Measurements from ENCODE around the gene TAF9. TPM values are rescaled to one million over a fixed set of nuclear protein-coding genes. Genes with fewer than 3 reads are reported as not detected.

TAF9 gene, protein sequence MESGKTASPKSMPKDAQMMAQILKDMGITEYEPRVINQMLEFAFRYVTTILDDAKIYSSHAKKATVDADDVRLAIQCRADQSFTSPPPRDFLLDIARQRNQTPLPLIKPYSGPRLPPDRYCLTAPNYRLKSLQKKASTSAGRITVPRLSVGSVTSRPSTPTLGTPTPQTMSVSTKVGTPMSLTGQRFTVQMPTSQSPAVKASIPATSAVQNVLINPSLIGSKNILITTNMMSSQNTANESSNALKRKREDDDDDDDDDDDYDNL
- total RNA-seq (2016; rRNA removed; fragmentation: Illumina TruSeq; extraction: Trizol) = 113 and 158 TPM in 2 replicates
- total RNA-seq (2016; cell fraction: cytosol; rRNA removed; fragmentation: Illumina TruSeq; extraction: Trizol; ENCODE audit: low read depth) = 89.1 and 123 TPM in 2 replicates
- total RNA-seq (2016; cell fraction: insoluble cytoplasmic fraction; rRNA removed; fragmentation: Illumina TruSeq; extraction: Trizol) = 117 and 158 TPM in 2 replicates
- total RNA-seq (2016; cell fraction: membrane; rRNA removed; fragmentation: Illumina TruSeq; extraction: Trizol) = 138 and 162 TPM in 2 replicates
- 53.5 and 61.0 TPM in 2 replicates for total RNA-seq (2016; cell fraction: nucleus; rRNA removed; fragmentation: Illumina TruSeq; extraction: Trizol)
- 163 and 218 TPM in 2 replicates for polyA plus RNA-seq (2011; rRNA removed)
- 120 and 161 TPM in 2 replicates for polyA plus RNA-seq (2011; cell fraction: cytosol; rRNA removed)
- polyA plus RNA-seq (2011; cell fraction: nucleus; rRNA removed) = 61.6 and 88.4 TPM in 2 replicates
- 126 and 134 TPM in 2 replicates for polyA plus RNA-seq (2012)
- 140 and 201 TPM in 2 replicates for polyA plus RNA-seq (2016; cell fraction: cytosol; fragmentation: Illumina TruSeq; extraction: Trizol; ENCODE audit: low read depth)
- polyA plus RNA-seq (2016; cell fraction: insoluble cytoplasmic fraction; fragmentation: Illumina TruSeq; extraction: Trizol; ENCODE audit: low read depth) = 215 and 221 TPM in 2 replicates
- polyA plus RNA-seq (2016; cell fraction: membrane; fragmentation: Illumina TruSeq; extraction: Trizol; ENCODE audit: low read depth) = 169 and 209 TPM in 2 replicates
- polyA plus RNA-seq (2016; cell fraction: nucleus; fragmentation: Illumina TruSeq; extraction: Trizol; ENCODE audit: insufficient read depth, low read depth) = 106 and 107 TPM in 2 replicates
- 35.6 and 91.9 TPM in 2 replicates for polyA minus RNA-seq (2011; rRNA and poly(A)+ RNA removed; ENCODE audit: low replicate concordance)
- 50.7 and 61.5 TPM in 2 replicates for polyA minus RNA-seq (2011; cell fraction: cytosol; rRNA and poly(A)+ RNA removed)
- polyA minus RNA-seq (2011; cell fraction: nucleus; rRNA and poly(A)+ RNA removed) = 67.7 and 76.2 TPM in 2 replicates
- Bru-seq, nascent RNA = percentile 98 among the genes with signal in this experiment
- percentile 100 among the genes with signal in this experiment for BruChase-seq, experiment 1, labeled RNA remaining after a 6-hour chase
- percentile 99 among the genes with signal in this experiment for BruChase-seq, experiment 2, labeled RNA remaining after a 2-hour chase
- long read RNA-seq, experiment 1, transcript TAF9-205 (2 exons, 1,331 nt) = minor isoform, 13 of 216 reads
- long read RNA-seq, experiment 1, transcript TAF9-202 (3 exons, 1,461 nt) = minor isoform, 5 of 216 reads
- long read RNA-seq, experiment 1, transcript TAF9-201 (3 exons, 1,283 nt) = major isoform, 187 of 216 reads
- long read RNA-seq, experiment 1, partial matches to known transcripts = 4 of 216 reads
- long read RNA-seq, experiment 1, other reads (novel, unspliced or antisense) = 3 of 216 reads
- long read RNA-seq, experiment 2, transcript TAF9-206 (3 exons, 1,057 nt) = minor isoform, 6 of 247 reads
- long read RNA-seq, experiment 2, transcript TAF9-202 (3 exons, 1,461 nt) = minor isoform, 5 of 247 reads
- long read RNA-seq, experiment 2, transcript TAF9-201 (3 exons, 1,283 nt) = major isoform, 150 of 247 reads
- long read RNA-seq, experiment 2, transcript TAF9-205 (2 exons, 1,331 nt) = minor isoform, 60 of 247 reads
- long read RNA-seq, experiment 2, partial matches to known transcripts = 0 of 247 reads
- long read RNA-seq, experiment 2, other reads (novel, unspliced or antisense) = 24 of 247 reads

DNA sequence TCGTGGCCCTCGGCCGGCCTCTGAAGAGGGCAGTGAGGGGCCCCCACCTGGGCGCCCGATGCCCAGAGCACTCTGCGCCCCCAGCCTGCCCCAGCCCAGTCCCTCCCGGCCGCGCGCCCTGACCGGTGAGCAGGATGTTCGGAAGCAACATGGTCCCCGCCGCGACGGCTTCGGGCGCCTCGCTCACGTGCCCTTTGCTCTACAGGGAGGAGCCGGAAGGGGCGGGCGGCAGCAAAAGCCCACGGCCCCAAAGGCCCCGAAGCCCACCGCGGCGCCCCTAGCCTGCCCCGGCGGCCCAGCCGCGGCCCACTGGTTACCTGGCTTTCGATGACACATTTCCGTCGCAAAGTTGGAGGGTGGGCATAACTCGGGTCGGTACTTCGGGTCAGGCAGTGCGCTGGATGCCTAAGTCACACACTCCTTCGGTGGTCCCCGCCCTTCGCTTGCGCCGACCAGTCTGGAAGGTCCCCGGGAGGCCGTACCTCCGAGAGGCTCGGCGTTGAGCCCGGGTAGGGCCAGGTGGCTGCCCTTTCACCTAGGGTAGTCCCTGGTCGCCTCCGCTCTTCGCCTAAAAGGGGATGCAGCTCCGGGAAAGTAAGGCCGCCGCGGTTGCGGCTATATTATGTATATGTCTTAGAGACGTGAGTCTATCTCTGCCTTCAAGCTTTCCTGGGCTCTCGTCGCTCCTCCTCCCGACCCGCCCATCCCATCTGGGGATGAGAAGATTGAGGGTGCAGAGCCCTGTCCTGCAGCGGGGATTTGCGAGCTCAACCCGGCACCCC is at the start of gene TAF9, which contains the start of the genes AK6 and RAD17:
TAF9 (minus strand) TSS at position 181 of the 782 bp plus-strand sequence. CDS start 3,783 bp downstream, outside the sequence.
AK6 (minus strand) TSS at position 181 of the 782 bp plus-strand sequence; CDS start at position 151, 30 bp downstream.
RAD17 (plus strand) TSS at position 479 of the 782 bp plus-strand sequence. CDS start 2,391 bp downstream, outside the sequence.
- in situ Hi-C loops (cut with HindIII; ENCODE audit: extremely low pct_ligation_motif_present, low pct_unique_long_range_greater_than_20kb) = no loop called here
- TF ChIP-seq BCL6 (CRISPR knock-in tag; IDR thresholded peaks at IDR 0.05) = peak; percentile 28; the same call in 1 of the 2 replicates
- peak; percentile 81 for TF ChIP-seq ARHGAP35 (CRISPR knock-in tag; IDR thresholded peaks at IDR 0.05; ENCODE audit: borderline replicate concordance)
- TF ChIP-seq HDAC2 (CRISPR knock-in tag; IDR thresholded peaks at IDR 0.05) = peak; percentile 68
- TF ChIP-seq NFKB2 (CRISPR knock-in tag; IDR thresholded peaks at IDR 0.05; ENCODE audit: borderline replicate concordance) = peak; percentile 61; the same call in 1 of the 2 replicates
- TF ChIP-seq RXRB (CRISPR knock-in tag; IDR thresholded peaks at IDR 0.05; ENCODE audit: borderline replicate concordance) = peak; percentile 77
- peak; percentile 76; the same call in 1 of the 2 replicates for TF ChIP-seq FOXC1 (CRISPR knock-in tag; IDR thresholded peaks at IDR 0.05; ENCODE audit: borderline replicate concordance)
- TF ChIP-seq TCF12 (IDR thresholded peaks at IDR 0.05) = no peak
- TF ChIP-seq TCF12 (CRISPR knock-in tag; IDR thresholded peaks at IDR 0.05) = peak; percentile 84
- TF ChIP-seq, protein P1, sequence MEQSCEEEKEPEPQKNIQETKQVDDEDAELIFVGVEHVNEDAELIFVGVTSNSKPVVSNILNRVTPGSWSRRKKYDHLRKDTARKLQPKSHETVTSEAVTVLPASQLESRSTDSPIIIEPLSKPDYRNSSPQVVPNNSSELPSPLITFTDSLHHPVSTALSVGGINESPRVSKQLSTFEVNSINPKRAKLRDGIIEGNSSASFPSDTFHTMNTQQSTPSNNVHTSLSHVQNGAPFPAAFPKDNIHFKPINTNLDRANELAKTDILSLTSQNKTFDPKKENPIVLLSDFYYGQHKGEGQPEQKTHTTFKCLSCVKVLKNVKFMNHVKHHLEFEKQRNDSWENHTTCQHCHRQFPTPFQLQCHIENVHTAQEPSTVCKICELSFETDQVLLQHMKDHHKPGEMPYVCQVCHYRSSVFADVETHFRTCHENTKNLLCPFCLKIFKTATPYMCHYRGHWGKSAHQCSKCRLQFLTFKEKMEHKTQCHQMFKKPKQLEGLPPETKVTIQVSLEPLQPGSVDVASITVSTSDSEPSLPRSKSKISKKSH (CRISPR knock-in tag; IDR thresholded peaks at IDR 0.05; ENCODE audit: borderline replicate concordance) = peak; percentile 53; the same call in 1 of the 2 replicates
- TF ChIP-seq ZMYM4 (CRISPR knock-in tag; IDR thresholded peaks at IDR 0.05) = peak; percentile 85

More for the DNA sequence above, at the start of gene TAF9, which contains the start of the genes AK6 and RAD17:
- Histone ChIP-seq H3K79me2 (ENCODE audit: insufficient read depth, low read length) (peaks cover 71% of the 10 kb centered on the region), H3K36me3 (replicated peaks in 1 of 2; ENCODE audit: control insufficient read depth in 1 of 2, insufficient read depth in 2 of 2, low read length in 2 of 2) (peaks cover 1 to 21% of the 10 kb centered on the region in 2 experiments; a peak in 2 of 5 replicates), H3K27ac (ENCODE audit: extremely low read length, insufficient read depth, low read length) (peak within 1 kb of the TSS; percentile 100), H2AFZ (ENCODE audit: low read length) (peak within 1 kb of the TSS; percentile 17), H3K9ac (ENCODE audit: insufficient read depth, low read depth, low read length) (peak within 1 kb of the TSS; percentile 95), H3K27me3 (ENCODE audit: control insufficient read depth in 1 of 2, insufficient read depth in 2 of 2, low read length in 2 of 2) (no peaks in the 10 kb centered on the region; a peak in 1 of 5 replicates), H3K4me1 (ENCODE audit: insufficient read depth, low read length) (peaks cover 41% of the 10 kb centered on the region), H4K20me1 (ENCODE audit: insufficient read depth, low read length) (peaks cover 12% of the 10 kb centered on the region), H3K4me3 (replicated peaks in 1 of 3; ENCODE audit: insufficient read depth in 1 of 3, low read depth in 2 of 3, low read length in 3 of 3) (peak within 1 kb of the TSS; percentile 88 to 99 (median 93)), H3K4me2 (ENCODE audit: low read depth, low read length) (peak within 1 kb of the TSS; percentile 81), H3K9me3 (ENCODE audit: low read length) (no peaks in the 10 kb centered on the region)
- FAIRE-seq (peak; percentile 15), DNase-seq (ENCODE audit: low spot score) (peak; percentile 86), ATAC-seq (peak; percentile 96)
- ChIA-PET CTCF (ENCODE audit: low intra/inter-chr PET ratio, low total read pairs) (no interaction called here), POLR2A (interaction anchor here (0.6 to 1.2 kb wide), 5 partner anchors 11 to 191 kb away, joined by 3 to 5 read pairs (median 3); no protein-coding TSS in a partner anchor)
- no TSS peak for BruUV-seq (replicated peaks)
- intact Hi-C loops (cut with micrococcal nuclease; ENCODE audit: unreplicated experiment) = no loop called here
- WGBS (ENCODE audit: low lambda C conversion rate) = 0% methylated on average over 34 of the region's 66 CpGs
